Mesothelial cell of epicardium (in vitro differentiated cells): ENCODE data around the gene KCNN3. TPM values are rescaled to one million over a fixed set of nuclear protein-coding genes. Genes with fewer than 3 reads are reported as not detected.

ENCODE experiments used
- DNase-seq, 2 experiments: peaks; one replicate each; pipeline ENCODE4 v3.0.0; 2021; ENCODE audit warnings: low spot score in 2 of 2; ENCODE audit not compliant: unreplicated experiment in 2 of 2
- H3K27ac Mint-ChIP-seq: 2 replicates; pipeline ENCODE4 v1.8.0; 2021; ENCODE audit warnings: mixed read lengths
- H3K27me3 Mint-ChIP-seq: 2 replicates; pipeline ENCODE4 v1.8.0; 2021; ENCODE audit warnings: low read depth, mixed read lengths
- H3K36me3 Mint-ChIP-seq: 2 replicates; pipeline ENCODE4 v1.8.0; 2021; ENCODE audit warnings: mixed read lengths
- H3K4me1 Mint-ChIP-seq: 2 replicates; pipeline ENCODE4 v1.8.0; 2021; ENCODE audit warnings: mixed read lengths
- H3K4me3 Mint-ChIP-seq: 2 replicates; pipeline ENCODE4 v1.8.0; 2021; ENCODE audit warnings: mild to moderate bottlenecking, moderate library complexity, mixed read lengths
- H3K9me3 Mint-ChIP-seq: 2 replicates; pipeline ENCODE4 v1.8.0; 2021; ENCODE audit warnings: mixed read lengths
- total RNA-seq: library from RNA; stranded (reverse); gene quantifications from 3 replicates; pipeline ENCODE4 v1.2.1, GENCODE V29; 2021
- TF ChIP-seq, protein P1 (sequence below): fragments of 200-600 bp; sonication (generic); IDR thresholded peaks from one replicate; pipeline ENCODE4 v1.5.0; 2021; ENCODE audit warnings: antibody characterized with exemption; ENCODE audit not compliant: unreplicated experiment

Gene KCNN3
- total RNA-seq, 1 donor from 2014 or later: 1.2 TPM

DNA sequence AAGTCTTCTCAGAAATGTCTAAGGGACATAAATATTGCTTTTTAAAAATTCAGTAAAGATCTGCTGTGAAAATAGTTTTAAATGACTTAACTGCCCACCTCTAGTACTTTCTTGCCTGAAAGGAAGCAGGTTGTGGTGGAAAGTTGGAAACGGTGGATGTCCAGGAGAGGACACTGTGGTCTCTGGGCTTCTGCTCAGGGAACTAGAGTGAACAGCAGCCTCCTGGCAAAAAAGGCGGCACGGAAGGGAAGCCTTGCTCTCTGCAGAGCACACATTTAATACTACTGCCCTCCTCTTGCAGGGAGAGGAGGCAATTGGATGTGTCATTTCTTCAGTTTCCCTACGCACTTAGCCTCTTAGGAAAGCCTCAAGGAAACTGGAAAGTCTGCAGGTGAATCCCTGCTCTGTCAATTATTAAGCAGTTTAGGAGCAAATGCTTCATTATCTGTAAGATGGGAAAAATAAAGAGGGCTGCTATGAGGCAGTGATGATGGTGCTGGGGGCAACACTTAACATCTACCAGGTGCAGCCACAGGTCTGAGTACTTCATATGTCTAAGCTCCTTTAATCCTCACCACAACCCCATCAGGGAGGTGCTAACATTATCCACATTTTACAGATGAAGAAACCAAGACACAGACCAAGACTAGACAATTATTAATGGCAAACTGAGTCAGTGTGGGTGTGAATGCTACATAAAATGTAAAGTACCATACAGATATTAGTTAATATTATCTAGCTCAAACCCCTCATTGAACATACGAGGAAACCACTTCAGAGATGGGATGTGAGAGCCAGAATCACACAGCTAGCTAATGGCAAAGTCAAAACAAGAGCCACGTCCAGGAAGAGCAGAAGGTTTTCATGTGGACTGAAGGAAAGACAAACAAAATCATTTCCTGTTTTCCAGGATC is 153.2 kb downstream of the KCNN3 start:
- TF ChIP-seq, protein P1, sequence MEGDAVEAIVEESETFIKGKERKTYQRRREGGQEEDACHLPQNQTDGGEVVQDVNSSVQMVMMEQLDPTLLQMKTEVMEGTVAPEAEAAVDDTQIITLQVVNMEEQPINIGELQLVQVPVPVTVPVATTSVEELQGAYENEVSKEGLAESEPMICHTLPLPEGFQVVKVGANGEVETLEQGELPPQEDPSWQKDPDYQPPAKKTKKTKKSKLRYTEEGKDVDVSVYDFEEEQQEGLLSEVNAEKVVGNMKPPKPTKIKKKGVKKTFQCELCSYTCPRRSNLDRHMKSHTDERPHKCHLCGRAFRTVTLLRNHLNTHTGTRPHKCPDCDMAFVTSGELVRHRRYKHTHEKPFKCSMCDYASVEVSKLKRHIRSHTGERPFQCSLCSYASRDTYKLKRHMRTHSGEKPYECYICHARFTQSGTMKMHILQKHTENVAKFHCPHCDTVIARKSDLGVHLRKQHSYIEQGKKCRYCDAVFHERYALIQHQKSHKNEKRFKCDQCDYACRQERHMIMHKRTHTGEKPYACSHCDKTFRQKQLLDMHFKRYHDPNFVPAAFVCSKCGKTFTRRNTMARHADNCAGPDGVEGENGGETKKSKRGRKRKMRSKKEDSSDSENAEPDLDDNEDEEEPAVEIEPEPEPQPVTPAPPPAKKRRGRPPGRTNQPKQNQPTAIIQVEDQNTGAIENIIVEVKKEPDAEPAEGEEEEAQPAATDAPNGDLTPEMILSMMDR: no peak
- H3K4me3 Mint-ChIP-seq: no peak overlapping the region
- DNase-seq: no peak
- no peaks in the 10 kb centered on the region for H3K36me3 Mint-ChIP-seq
- H3K4me1 Mint-ChIP-seq: peaks cover 7% of the 10 kb centered on the region
- no peaks in the 10 kb centered on the region for H3K9me3 Mint-ChIP-seq
- H3K27me3 Mint-ChIP-seq: peaks cover 10% of the 10 kb centered on the region
- H3K27ac Mint-ChIP-seq: no peak overlapping the region

GRCh38 chr1:154716011-154716410 is 154.1 kb downstream of the KCNN3 start:
- Mint-ChIP-seq H3K36me3 (no peaks in the 10 kb centered on the region), H3K9me3 (no peaks in the 10 kb centered on the region), H3K4me3 (no peak overlapping the region), H3K4me1 (peaks cover 8% of the 10 kb centered on the region), H3K27me3 (peaks cover 11% of the 10 kb centered on the region), H3K27ac (no peak overlapping the region)
- DNase-seq: no peak
- TF ChIP-seq, protein P1: no peak

GRCh38 chr1:154715385-154715784 is 154.7 kb downstream of the KCNN3 start:
- H3K4me3 Mint-ChIP-seq: no peak overlapping the region
- TF ChIP-seq, protein P1: no peak
- peak overlapping the region; percentile 13 for H3K27ac Mint-ChIP-seq
- DNase-seq: no peak
- peaks cover 8% of the 10 kb centered on the region for H3K27me3 Mint-ChIP-seq
- no peaks in the 10 kb centered on the region for H3K9me3 Mint-ChIP-seq
- H3K36me3 Mint-ChIP-seq: no peaks in the 10 kb centered on the region
- H3K4me1 Mint-ChIP-seq: peaks cover 8% of the 10 kb centered on the region

DNA sequence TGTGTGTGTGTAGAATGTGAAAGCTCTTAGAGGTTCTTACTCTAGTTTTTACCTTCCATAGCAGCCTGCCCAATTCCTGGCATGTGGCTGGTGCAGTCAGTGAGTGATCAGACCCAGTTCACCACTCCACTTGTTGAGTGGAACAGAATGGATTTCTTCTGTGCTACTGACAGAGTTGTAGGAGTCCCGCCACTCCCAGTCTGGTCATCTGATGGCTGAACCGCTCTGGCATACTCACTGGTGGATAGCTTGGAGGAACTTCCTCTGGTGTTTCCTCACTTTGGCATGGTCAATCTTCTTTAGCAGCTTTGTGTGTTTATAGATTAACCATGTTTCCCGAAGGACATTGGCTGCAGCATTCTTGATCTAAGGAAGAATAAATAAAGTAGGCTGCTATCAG is 155.4 kb downstream of the KCNN3 start:
- no peak overlapping the region for H3K27ac Mint-ChIP-seq
- H3K9me3 Mint-ChIP-seq: no peaks in the 10 kb centered on the region
- no peak for DNase-seq
- H3K4me1 Mint-ChIP-seq: peaks cover 8% of the 10 kb centered on the region
- H3K27me3 Mint-ChIP-seq: peaks cover 8% of the 10 kb centered on the region
- H3K4me3 Mint-ChIP-seq: no peak overlapping the region
- TF ChIP-seq, protein P1: no peak
- H3K36me3 Mint-ChIP-seq: no peaks in the 10 kb centered on the region

DNA sequence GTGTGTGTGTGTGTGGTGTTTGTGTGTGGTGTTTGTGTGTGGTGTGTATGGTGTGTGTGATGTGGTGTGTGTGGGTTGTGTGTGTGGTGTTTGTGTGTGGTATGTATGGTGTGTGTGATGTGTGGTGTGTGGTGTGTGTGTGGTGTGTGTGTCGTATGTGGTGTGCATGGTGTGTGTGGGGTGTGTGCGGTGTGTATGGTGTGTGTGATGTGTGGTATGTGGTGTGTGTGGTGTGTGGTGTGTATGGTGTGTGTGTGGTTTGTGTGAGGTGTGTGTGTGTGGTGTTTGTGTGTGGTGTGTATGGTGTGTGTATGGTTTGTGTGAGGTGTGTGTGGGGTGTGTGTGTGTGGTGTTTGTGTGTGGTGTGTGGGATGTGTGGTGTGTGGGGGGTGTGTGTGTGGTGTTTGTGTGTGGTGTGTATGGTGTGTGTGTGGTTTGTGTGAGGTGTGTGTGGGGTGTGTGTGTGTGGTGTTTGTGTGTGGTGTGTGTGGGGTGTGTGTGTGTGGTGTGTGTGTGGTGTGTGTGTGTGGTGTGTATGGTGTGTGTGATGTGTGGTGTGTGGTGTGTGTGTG is 155.9 kb downstream of the KCNN3 start:
- Mint-ChIP-seq H3K27me3 (peaks cover 8% of the 10 kb centered on the region), H3K9me3 (no peaks in the 10 kb centered on the region), H3K4me3 (no peak overlapping the region), H3K4me1 (peaks cover 8% of the 10 kb centered on the region), H3K36me3 (no peaks in the 10 kb centered on the region), H3K27ac (no peak overlapping the region)
- DNase-seq: no peak
- TF ChIP-seq, protein P1: no peak
